Endothelial cell (in vitro differentiated cells): Measurements from ENCODE around the gene FKBP14. TPM values are rescaled to one million over a fixed set of nuclear protein-coding genes. Genes with fewer than 3 reads are reported as not detected.

ENCODE experiments used
- DNase-seq: peaks from one replicate; pipeline ENCODE4 v3.0.0; 2021; ENCODE audit warnings: low spot score
- H3K27ac Mint-ChIP-seq: one replicate; pipeline ENCODE4 v1.8.0; 2021; ENCODE audit warnings: mixed read lengths, inconsistent platforms; ENCODE audit not compliant: unreplicated experiment
- H3K27me3 Mint-ChIP-seq: one replicate; pipeline ENCODE4 v1.8.0; 2021; ENCODE audit warnings: mild to moderate bottlenecking, moderate library complexity, mixed read lengths, inconsistent platforms; ENCODE audit not compliant: unreplicated experiment
- H3K36me3 Mint-ChIP-seq: one replicate; pipeline ENCODE4 v1.8.0; 2021; ENCODE audit warnings: mild to moderate bottlenecking, low read depth, mixed read lengths, inconsistent platforms; ENCODE audit not compliant: unreplicated experiment
- H3K4me1 Mint-ChIP-seq: one replicate; pipeline ENCODE4 v1.8.0; 2021; ENCODE audit warnings: mild to moderate bottlenecking, mixed read lengths, inconsistent platforms; ENCODE audit not compliant: unreplicated experiment
- H3K4me3 Mint-ChIP-seq: one replicate; pipeline ENCODE4 v1.8.0; 2021; ENCODE audit warnings: mild to moderate bottlenecking, mixed read lengths, inconsistent platforms; ENCODE audit not compliant: unreplicated experiment
- H3K9me3 Mint-ChIP-seq: one replicate; pipeline ENCODE4 v1.8.0; 2021; ENCODE audit warnings: mixed read lengths, inconsistent platforms; ENCODE audit not compliant: unreplicated experiment
- total RNA-seq: library from RNA; stranded (reverse); fragmentation: NEBNext Ultra II Directional; extraction: Animal tissue kit (Norgen Biotek cat#: 25700); gene quantifications from one replicate; pipeline ENCODE4 v1.2.1, GENCODE V29; 2021; ENCODE audit not compliant: unreplicated experiment
- TF ChIP-seq, protein P1 (sequence below): fragments of 200-600 bp; sonication (generic); IDR thresholded peaks from one replicate; pipeline ENCODE4 v1.5.0; 2021; ENCODE audit warnings: antibody characterized with exemption; ENCODE audit not compliant: unreplicated experiment

FKBP14 gene
- total RNA-seq, 1 donor from 2014 or later: 15.1 TPM

DNA sequence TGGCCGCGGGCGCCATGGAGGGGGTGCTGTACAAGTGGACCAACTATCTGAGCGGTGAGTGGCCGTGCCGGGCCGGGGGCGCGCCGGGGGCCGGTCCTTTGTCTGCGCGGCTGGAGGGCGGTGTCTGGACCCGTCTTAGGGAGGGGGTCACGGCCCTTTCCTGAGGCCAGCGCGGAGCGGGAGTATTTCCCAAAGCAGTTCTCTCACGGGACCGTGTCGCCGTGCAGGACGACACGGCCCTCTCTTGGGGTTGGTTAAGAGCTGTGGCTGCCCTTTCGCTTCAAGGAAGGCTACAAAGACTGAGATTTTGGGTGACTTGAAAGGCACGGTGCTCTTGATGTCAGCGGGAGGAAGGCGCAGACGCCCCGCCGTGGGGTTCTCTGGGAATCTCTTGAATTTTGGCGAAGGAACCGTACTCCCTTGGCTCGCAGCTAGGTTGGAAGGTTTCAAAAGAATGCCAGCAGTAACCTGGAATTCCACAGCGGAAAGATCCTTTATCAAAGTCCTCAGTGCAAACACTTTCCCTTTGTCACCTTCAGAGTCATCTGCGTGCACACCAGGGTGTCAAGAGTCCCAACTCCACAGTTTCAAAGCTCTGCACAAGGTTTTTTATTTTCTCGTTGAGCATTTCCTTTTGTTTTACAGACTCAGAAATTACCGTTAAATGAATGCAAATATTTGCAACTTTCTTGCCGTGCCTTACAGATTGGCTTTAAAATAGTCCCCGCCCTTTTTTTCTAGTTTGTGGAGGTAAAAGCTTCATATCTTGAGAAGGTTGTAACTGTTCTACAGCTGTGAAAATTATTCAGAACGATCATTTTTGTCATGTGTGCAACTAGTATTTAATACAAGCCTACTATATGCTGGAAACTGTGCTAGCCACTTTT is 2.5 kb upstream of the FKBP14 start:
- TF ChIP-seq, protein P1, sequence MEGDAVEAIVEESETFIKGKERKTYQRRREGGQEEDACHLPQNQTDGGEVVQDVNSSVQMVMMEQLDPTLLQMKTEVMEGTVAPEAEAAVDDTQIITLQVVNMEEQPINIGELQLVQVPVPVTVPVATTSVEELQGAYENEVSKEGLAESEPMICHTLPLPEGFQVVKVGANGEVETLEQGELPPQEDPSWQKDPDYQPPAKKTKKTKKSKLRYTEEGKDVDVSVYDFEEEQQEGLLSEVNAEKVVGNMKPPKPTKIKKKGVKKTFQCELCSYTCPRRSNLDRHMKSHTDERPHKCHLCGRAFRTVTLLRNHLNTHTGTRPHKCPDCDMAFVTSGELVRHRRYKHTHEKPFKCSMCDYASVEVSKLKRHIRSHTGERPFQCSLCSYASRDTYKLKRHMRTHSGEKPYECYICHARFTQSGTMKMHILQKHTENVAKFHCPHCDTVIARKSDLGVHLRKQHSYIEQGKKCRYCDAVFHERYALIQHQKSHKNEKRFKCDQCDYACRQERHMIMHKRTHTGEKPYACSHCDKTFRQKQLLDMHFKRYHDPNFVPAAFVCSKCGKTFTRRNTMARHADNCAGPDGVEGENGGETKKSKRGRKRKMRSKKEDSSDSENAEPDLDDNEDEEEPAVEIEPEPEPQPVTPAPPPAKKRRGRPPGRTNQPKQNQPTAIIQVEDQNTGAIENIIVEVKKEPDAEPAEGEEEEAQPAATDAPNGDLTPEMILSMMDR: no peak
- Mint-ChIP-seq H3K36me3 (no peaks in the 10 kb centered on the region), H3K4me3 (no peak overlapping the region), H3K27ac (peak overlapping the region; percentile 92), H3K27me3 (no peaks in the 10 kb centered on the region), H3K4me1 (peaks cover 28% of the 10 kb centered on the region), H3K9me3 (no peaks in the 10 kb centered on the region)
- no peak for DNase-seq

- DNase-seq: peak; percentile 97
- Mint-ChIP-seq H3K4me1 (peaks cover 28% of the 10 kb centered on the region), H3K9me3 (no peaks in the 10 kb centered on the region), H3K27me3 (no peaks in the 10 kb centered on the region), H3K36me3 (no peaks in the 10 kb centered on the region), H3K4me3 (peak within 1 kb of the TSS; percentile 97), H3K27ac (peak within 1 kb of the TSS; percentile 92)
- TF ChIP-seq, protein P1: no peak
These were observed 1.8 kb upstream of the FKBP14 start, which contains the start of gene PLEKHA8 for GRCh38 chr7:30028216-30028748. TSS of gene PLEKHA8 (plus strand) at chr7:30028412. CDS start at chr7:30028763, 351 bp downstream.

DNA sequence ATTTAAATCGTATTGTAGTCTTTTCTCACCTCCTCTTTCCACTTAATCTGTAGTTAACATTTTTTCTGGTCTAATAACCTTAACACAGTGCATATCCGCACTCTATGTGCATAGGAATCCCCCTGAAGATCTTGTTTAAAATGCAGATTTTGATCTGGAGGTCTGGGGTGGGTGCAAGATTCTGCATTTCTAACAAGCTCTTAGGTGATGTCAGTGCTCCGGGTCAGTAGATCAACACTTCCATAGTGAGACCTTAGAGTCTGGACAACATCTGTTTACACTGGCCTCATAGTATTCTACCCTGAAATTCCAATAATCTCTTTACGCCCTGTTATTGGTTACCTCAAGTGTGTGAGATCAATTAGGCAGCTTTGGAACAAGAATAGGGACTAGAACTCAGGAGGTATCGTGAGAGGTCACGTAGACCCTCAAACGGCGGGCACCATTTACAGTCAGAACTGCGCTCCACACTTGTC is 1.3 kb upstream of the FKBP14 start:
- H3K27ac Mint-ChIP-seq: peak overlapping the region; percentile 74
- H3K36me3 Mint-ChIP-seq: no peaks in the 10 kb centered on the region
- peak overlapping the region; percentile 97 for H3K4me3 Mint-ChIP-seq
- H3K9me3 Mint-ChIP-seq: no peaks in the 10 kb centered on the region
- peaks cover 28% of the 10 kb centered on the region for H3K4me1 Mint-ChIP-seq
- H3K27me3 Mint-ChIP-seq: no peaks in the 10 kb centered on the region
- TF ChIP-seq, protein P1: no peak
- no peak for DNase-seq

DNA sequence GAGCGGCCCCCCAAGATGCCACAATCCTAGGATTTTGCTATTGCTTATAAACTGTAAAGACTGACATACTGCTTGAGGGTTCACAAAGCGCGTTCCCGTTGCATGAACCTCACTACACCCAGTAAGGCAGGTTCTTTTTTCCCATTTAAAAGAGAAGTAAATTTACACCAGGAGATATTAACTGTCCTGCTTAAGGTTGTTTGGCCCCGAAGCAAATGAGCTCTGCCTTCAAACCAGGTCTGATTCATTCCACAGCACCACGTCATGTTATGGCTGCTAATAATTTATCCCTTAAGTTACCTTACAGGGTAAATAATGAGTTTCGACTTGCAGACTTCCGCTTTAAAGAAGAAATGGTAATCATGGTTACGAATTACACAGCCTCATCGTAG is 559 bp upstream of the FKBP14 start:
- Mint-ChIP-seq H3K4me3 (peak overlapping the region; percentile 97), H3K9me3 (no peaks in the 10 kb centered on the region), H3K36me3 (no peaks in the 10 kb centered on the region), H3K27me3 (no peaks in the 10 kb centered on the region), H3K4me1 (peaks cover 24% of the 10 kb centered on the region), H3K27ac (peak overlapping the region; percentile 68)
- TF ChIP-seq, protein P1: no peak
- no peak for DNase-seq

- Mint-ChIP-seq H3K4me1 (peaks cover 24% of the 10 kb centered on the region), H3K27ac (no peak overlapping the region), H3K4me3 (no peak overlapping the region), H3K36me3 (no peaks in the 10 kb centered on the region), H3K9me3 (no peaks in the 10 kb centered on the region), H3K27me3 (no peaks in the 10 kb centered on the region)
- DNase-seq: no peak
- TF ChIP-seq, protein P1: no peak
These were observed 3.0 kb downstream of the FKBP14 start for GRCh38 chr7:30023524-30023923.
